GM12801 (cell line): Measurements from ENCODE around the gene LMAN2.

Experiments
- TF ChIP-seq, protein P1 (sequence below): IDR thresholded peaks from one replicate; pipeline ENCODE4 v1.5.1; 2011; ENCODE audit warnings: control low read depth; ENCODE audit not compliant: insufficient read length; ENCODE audit errors: extremely low read depth

LMAN2 gene, protein sequence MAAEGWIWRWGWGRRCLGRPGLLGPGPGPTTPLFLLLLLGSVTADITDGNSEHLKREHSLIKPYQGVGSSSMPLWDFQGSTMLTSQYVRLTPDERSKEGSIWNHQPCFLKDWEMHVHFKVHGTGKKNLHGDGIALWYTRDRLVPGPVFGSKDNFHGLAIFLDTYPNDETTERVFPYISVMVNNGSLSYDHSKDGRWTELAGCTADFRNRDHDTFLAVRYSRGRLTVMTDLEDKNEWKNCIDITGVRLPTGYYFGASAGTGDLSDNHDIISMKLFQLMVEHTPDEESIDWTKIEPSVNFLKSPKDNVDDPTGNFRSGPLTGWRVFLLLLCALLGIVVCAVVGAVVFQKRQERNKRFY

DNA sequence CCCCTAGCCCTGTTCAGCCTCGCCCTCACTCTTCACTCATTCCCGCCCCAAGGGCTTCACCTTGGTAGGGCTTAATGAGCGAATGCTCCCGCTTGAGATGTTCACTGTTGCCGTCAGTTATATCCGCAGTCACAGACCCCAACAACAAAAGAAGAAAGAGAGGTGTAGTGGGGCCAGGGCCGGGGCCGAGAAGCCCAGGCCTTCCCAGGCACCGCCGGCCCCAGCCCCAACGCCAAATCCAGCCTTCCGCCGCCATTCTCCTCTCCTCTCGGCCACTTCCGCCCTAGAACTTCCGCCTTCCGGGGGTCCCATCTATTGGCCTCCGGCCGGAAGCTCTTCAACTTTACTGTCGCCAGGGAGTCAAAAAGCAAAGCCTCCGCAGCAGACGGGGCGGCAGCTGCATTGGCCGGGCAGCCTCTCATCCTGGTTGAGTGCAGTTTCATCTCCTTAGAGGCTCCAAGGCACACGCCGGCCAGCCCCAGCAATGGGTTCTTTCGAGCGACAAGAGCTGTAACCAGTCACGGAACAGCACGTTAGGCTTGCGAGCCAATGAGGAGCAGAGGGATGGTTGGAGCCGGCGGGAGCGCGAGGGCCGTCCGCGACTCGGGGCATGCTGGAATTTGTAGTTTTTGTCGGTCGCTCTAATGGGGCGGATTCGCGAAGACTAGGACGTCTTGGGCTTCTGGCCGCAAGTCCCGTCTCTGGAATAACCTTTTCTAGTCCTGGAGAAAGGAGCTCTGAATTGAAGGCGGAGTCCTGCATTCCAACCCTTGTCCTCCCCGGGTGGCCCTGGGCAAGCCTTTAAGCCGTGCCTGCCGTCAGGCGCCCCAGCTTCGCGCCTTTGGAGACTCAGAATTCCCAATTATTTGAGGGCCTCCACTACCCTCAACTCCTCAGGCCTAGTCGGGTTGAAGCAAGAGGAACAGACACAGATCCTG, at the start of gene LMAN2:
TSS of gene LMAN2 (minus strand) at position 277 of the 938 bp plus-strand sequence. CDS start at position 256, 21 bp downstream.
- TF ChIP-seq, protein P1, sequence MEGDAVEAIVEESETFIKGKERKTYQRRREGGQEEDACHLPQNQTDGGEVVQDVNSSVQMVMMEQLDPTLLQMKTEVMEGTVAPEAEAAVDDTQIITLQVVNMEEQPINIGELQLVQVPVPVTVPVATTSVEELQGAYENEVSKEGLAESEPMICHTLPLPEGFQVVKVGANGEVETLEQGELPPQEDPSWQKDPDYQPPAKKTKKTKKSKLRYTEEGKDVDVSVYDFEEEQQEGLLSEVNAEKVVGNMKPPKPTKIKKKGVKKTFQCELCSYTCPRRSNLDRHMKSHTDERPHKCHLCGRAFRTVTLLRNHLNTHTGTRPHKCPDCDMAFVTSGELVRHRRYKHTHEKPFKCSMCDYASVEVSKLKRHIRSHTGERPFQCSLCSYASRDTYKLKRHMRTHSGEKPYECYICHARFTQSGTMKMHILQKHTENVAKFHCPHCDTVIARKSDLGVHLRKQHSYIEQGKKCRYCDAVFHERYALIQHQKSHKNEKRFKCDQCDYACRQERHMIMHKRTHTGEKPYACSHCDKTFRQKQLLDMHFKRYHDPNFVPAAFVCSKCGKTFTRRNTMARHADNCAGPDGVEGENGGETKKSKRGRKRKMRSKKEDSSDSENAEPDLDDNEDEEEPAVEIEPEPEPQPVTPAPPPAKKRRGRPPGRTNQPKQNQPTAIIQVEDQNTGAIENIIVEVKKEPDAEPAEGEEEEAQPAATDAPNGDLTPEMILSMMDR, result no peak

DNA sequence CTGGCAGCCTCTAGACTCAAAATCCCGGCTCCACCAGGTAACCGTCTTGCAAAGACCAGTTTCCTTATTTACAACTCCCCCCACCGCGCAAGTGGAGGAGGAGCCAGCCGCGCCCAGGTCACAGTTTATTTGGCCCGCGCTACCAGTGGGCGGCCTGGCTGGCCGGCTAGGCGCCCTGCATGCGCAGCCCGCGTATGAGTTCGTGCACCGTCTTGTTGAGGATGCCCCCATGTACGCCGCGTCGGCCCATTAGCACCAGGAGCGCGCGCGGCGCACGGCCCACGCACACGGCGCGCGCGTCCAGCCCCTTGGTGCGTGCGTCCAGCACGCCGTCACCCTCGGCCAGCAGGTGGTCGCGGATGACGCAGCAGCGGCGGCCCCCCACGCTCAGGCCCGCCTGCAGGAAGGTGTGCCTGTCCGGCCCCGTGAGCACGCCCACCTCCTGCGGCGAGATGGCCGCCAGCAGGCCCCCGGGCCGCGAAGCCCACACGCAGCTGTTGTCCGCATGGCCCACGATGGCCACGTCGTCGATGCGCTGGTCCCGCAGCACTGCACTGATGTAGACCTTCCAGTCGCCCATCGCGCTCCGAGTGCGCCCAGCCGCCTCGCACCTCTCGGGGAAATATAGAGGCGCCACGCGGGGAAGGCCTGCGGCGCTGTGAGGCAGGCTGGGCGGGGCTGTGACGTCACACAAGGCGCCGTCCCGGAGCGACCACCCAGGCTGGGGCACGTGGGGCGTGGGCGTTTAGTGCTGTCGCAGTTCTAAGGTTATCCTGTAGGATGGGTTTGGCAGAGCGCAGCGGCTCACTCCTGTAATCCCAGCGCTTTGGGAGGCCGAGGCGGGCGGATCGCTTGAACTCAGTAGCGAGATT, 48.8 kb upstream of the LMAN2 start, which contains the start of gene PFN3:
TSS of gene PFN3 (minus strand) at position 665 of the 872 bp plus-strand sequence. CDS start at position 580, 85 bp downstream.
- TF ChIP-seq, protein P1, result no peak

DNA sequence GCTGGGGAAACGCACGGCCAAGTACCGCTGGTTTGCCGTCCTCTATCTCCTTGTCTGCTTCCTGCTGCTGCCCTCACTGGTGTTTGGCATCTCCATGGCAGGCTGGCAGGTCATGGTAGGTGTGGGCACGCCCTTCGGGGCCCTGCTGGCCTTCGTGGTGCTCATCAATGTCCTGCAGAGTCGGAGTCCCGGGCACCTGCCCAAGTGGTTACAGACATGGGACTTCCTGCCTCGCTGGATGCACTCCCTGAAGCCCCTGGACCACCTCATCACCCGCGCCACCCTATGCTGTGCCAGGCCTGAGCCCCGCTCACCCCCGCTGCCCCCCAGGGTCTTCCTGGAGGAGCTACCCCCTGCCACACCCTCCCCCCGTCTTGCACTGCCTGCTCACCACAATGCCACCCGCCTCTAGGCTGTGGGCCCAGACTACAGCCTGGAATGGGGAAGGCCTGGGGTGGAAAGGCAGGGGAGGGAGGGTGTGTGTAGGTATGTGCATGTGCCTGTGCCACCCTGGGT, 46.5 kb upstream of the LMAN2 start:
- TF ChIP-seq, protein P1, result no peak

DNA sequence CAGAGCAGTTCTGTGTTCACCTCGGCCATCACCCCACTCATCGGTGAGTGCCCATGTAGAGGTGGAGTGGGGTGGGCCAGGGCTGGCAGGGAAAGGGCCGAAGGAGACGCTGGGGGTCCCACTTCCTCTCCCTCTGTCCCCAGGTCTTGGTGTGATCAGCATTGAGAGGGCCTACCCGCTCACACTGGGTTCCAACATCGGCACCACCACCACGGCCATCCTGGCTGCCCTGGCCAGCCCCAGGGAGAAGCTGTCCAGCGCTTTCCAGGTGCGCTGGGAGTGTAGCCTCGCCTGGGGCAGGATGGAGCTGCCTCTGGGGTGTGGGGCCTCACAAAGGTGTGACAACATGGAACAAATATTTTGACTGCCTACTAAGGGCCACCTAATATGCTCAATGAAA, 45.3 kb upstream of the LMAN2 start:
- TF ChIP-seq, protein P1, result no peak

DNA sequence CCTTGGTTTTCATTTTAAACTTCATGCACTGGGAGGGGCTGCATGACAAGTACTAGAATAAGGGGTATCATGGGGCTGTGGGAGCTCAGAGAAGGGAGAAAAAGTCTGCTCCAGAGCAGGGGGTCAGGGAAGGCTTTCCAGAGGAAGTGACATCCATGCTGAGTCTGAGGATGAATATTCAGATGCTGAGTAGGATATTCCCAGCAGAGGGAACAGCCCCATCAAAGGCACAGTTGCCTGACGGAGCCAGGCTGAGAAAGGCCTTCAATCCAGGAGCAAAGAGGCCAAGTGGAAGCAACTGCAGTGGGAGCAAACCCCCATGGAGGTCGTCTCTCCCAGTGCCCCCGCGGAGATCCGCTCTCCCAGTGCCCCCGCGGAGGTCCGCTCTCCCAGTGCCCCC, 44.6 kb upstream of the LMAN2 start:
- TF ChIP-seq, protein P1, result no peak

DNA sequence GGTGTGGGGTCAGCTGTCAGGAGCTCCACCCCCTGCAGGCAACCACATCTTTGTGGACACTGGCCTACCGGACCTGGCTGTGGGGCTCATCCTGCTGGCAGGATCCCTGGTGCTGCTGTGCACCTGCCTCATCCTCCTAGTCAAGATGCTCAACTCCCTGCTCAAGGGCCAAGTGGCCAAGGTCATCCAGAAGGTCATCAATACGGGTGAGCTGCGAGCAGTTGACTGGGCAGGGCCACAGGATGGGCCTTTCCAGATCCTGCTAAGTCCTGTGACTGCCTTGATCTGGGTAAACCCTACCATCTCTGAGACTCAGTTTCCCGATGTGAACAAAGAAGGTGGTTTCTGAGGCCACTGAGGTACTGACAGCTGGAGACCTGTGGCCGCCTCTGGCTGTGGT, 42.5 kb upstream of the LMAN2 start:
- TF ChIP-seq, protein P1, result no peak
